A549 (cell line): ENCODE results near the gene IFT27. TPM values are rescaled to one million over a fixed set of nuclear protein-coding genes. Genes with fewer than 3 reads are reported as not detected.

Source experiments
- ATAC-seq, 2 experiments: fragments of 200-7000 bp in 1 of 2; fragments of >200 bp in 1 of 2; cut with Nextera tagmentation in 1 of 2; cut with Tn5 transposase in 1 of 2; 3 replicates each; pipeline versions ENCODE4 v1.8.0 to v1.9.1; 2018 to 2020; ENCODE audit warnings: mild to moderate bottlenecking in 1 of 2, moderate library complexity in 1 of 2
- CTCF ChIA-PET: fragments of 300-600 bp; sonication (Branson Sonifier 250); formaldehyde crosslinking; extraction: SDS; loops from one replicate; lab custom pipeline; 2021; ENCODE audit warnings: antibody characterized with exemption, inconsistent platforms; lab: Yijun Ruan, JAX
- POLR2A ChIA-PET: fragments of 350-600 bp; formaldehyde crosslinking; extraction: SDS; loops from one replicate; lab custom pipeline; 2021; ENCODE audit warnings: antibody characterized with exemption, inconsistent platforms; lab: Yijun Ruan, JAX
- DNase-seq, 2 experiments: peaks; one replicate each; pipeline versions ENCODE4 v3.0.0 to v3.0.0-alpha.2; 2011 to 2016; ENCODE audit warnings: low read depth in 1 of 2, low spot score in 1 of 2
- FAIRE-seq: peaks from 2 replicates; lab custom pipeline; 2011; peaks lifted over from hg19 to GRCh38; lab: Jason Lieb, UNC
- H3K27ac ChIP-seq, 2 experiments: fragments of >200 bp; sonication (Bioruptor Twin); formaldehyde crosslinking; 3 replicates each; pipeline ENCODE4 v1.5.1; 2016 to 2017
- H3K4me1 ChIP-seq: fragments of >200 bp; sonication (Bioruptor Twin); formaldehyde crosslinking; 3 replicates; pipeline ENCODE4 v1.6.1; 2016
- H3K4me2 ChIP-seq: fragments of >200 bp; sonication (Bioruptor Twin); formaldehyde crosslinking; 3 replicates; pipeline ENCODE4 v1.6.1; 2016
- H3K4me3 ChIP-seq: fragments of >200 bp; sonication (Bioruptor Twin); formaldehyde crosslinking; 3 replicates; pipeline ENCODE4 v1.5.1; 2016
- H3K9me3 ChIP-seq: fragments of >200 bp; sonication (Bioruptor Twin); formaldehyde crosslinking; 3 replicates; pipeline ENCODE4 v1.6.1; 2016
- BHLHE40 ChIP-seq: IDR thresholded peaks from 2 replicates; pipeline ENCODE4 v1.6.1; 2012; ENCODE audit warnings: low read depth, low read length, inconsistent platforms
- CBX2 ChIP-seq: fragments of 200-600 bp; sonication (generic); IDR thresholded peaks from 2 replicates; pipeline ENCODE4 v1.6.1; 2016; ENCODE audit warnings: low read depth, mild to moderate bottlenecking, borderline replicate concordance
- CHD4 ChIP-seq: fragments of 200-600 bp; sonication (generic); IDR thresholded peaks from 2 replicates; pipeline ENCODE4 v1.6.1; 2016; ENCODE audit warnings: antibody characterized with exemption, mild to moderate bottlenecking, borderline replicate concordance
- EP300 ChIP-seq, 2 experiments: fragments of >200 bp; sonication (Bioruptor Twin); formaldehyde crosslinking; IDR thresholded peaks; 2 replicates in 1 of 2; 3 replicates in 1 of 2; pipeline ENCODE4 v1.6.1; 2016 to 2017
- ESRRA ChIP-seq: fragments of 150-350 bp; IDR thresholded peaks from 2 replicates; pipeline ENCODE4 v1.6.1; 2014; ENCODE audit warnings: mild to moderate bottlenecking, low read length, borderline replicate concordance
- FOSB ChIP-seq: fragments of 250-450 bp; sonication (Bioruptor Pico); IDR thresholded peaks from 2 replicates; pipeline ENCODE4 v1.5.0; 2020; ENCODE audit warnings: mild to moderate bottlenecking, moderate library complexity
- FOSL2 ChIP-seq, 2 experiments: fragments of 450-650 bp in 1 of 2; fragments of >200 bp in 1 of 2; sonication (Bioruptor Twin) in 1 of 2; formaldehyde crosslinking; IDR thresholded peaks; 2 replicates each; pipeline versions ENCODE4 v1.5.0 to v1.6.1; 2016 to 2020; ENCODE audit warnings: mild to moderate bottlenecking in 1 of 2, moderate library complexity in 1 of 2
- GATA3 ChIP-seq: IDR thresholded peaks from 2 replicates; pipeline ENCODE4 v1.6.1; 2012; ENCODE audit warnings: borderline replicate concordance
- HMGXB4 ChIP-seq: fragments of 250-450 bp; sonication (Bioruptor Pico); IDR thresholded peaks from 2 replicates; pipeline ENCODE4 v1.5.0; 2021; ENCODE audit warnings: mild to moderate bottlenecking, moderate library complexity, borderline replicate concordance
- HOXB13 ChIP-seq: fragments of 250-450 bp; sonication (Bioruptor Pico); IDR thresholded peaks from 2 replicates; pipeline ENCODE4 v1.5.0; 2020; ENCODE audit warnings: low read depth, mild to moderate bottlenecking, moderate library complexity
- JUN ChIP-seq, 2 experiments: fragments of >200 bp; sonication (Bioruptor Twin); formaldehyde crosslinking; IDR thresholded peaks; 2 replicates in 1 of 2; 3 replicates in 1 of 2; pipeline ENCODE4 v1.6.1; 2016 to 2017
- JUNB ChIP-seq: fragments of >200 bp; sonication (Bioruptor Twin); formaldehyde crosslinking; IDR thresholded peaks from 2 replicates; pipeline ENCODE4 v1.6.1; 2016
- KDM1A ChIP-seq: fragments of 200-600 bp; sonication (generic); IDR thresholded peaks from 2 replicates; pipeline ENCODE4 v1.6.1; 2016; ENCODE audit warnings: low read depth, mild to moderate bottlenecking
- NR3C1 ChIP-seq: fragments of >200 bp; sonication (Bioruptor Twin); formaldehyde crosslinking; IDR thresholded peaks from 3 replicates; pipeline ENCODE4 v1.6.1; 2017
- PHF8 ChIP-seq: fragments of 200-600 bp; sonication (generic); IDR thresholded peaks from 2 replicates; pipeline ENCODE4 v1.6.1; 2016; ENCODE audit warnings: low read depth, mild to moderate bottlenecking, antibody characterized with exemption, moderate library complexity, borderline replicate concordance
- POLR2A ChIP-seq: IDR thresholded peaks from 2 replicates; pipeline ENCODE4 v1.6.1; 2012; ENCODE audit warnings: mild to moderate bottlenecking, low read length
- POLR2AphosphoS2 ChIP-seq: conservative IDR thresholded peaks from 2 replicates; pipeline ENCODE4 v1.6.1; 2012; ENCODE audit warnings: low read length, improper control_type of control experiment, inconsistent platforms
- RAD21 ChIP-seq, 2 experiments: fragments of >200 bp in 1 of 2; sonication (Bioruptor Twin) in 1 of 2; formaldehyde crosslinking in 1 of 2; IDR thresholded peaks in 1 of 2; conservative IDR thresholded peaks in 1 of 2; 2 replicates in 1 of 2; 3 replicates in 1 of 2; pipeline ENCODE4 v1.6.1; 2012 to 2018; ENCODE audit warnings: inconsistent platforms in 1 of 2
- RCOR1 ChIP-seq: fragments of 150-350 bp; IDR thresholded peaks from 2 replicates; pipeline ENCODE4 v1.6.1; 2014; ENCODE audit warnings: antibody characterized with exemption, low read length, low read depth
- RFX5 ChIP-seq: fragments of 450-650 bp; IDR thresholded peaks from 2 replicates; pipeline ENCODE4 v1.7.1; 2014; ENCODE audit warnings: antibody characterized with exemption, mild to moderate bottlenecking, moderate library complexity
- TFCP2L1 ChIP-seq: fragments of 250-450 bp; sonication (Bioruptor Pico); IDR thresholded peaks from 2 replicates; pipeline ENCODE4 v1.5.0; 2021; ENCODE audit warnings: mild to moderate bottlenecking
- TP53 ChIP-seq: fragments of 250-450 bp; sonication (Bioruptor Pico); IDR thresholded peaks from 2 replicates; pipeline ENCODE4 v1.5.0; 2021; ENCODE audit warnings: mild to moderate bottlenecking, moderate library complexity
- ZNF302 ChIP-seq: fragments of 250-450 bp; sonication (Bioruptor Pico); IDR thresholded peaks from 2 replicates; pipeline ENCODE4 v1.9.0; 2021; ENCODE audit warnings: inconsistent platforms, mild to moderate bottlenecking, moderate library complexity
- WGBS: methylation state at CpG from one replicate; pipeline ENCODE4 v1.1.6; 2017; ENCODE audit errors: missing lambda C conversion rate; 5-methylcytosine and 5-hydroxymethylcytosine counted together
- polyA plus RNA-seq, 4 experiments: library from polyadenylated mRNA; depleted of rRNA in 3 of 4; stranded (reverse); fragments of >200 nt; fragmentation: RNase III in 1 of 4; extraction: RNeasy Plus Mini Kit Qiagen cat#74134 plus additional on column Dnase treatment in 1 of 4; gene quantifications; 2 replicates in 3 of 4; 3 replicates in 1 of 4; pipeline ENCODE4 v1.2.3, GENCODE V29; 2011 to 2017
- TF ChIP-seq, protein P1 (sequence below): fragments of 250-450 bp; sonication (Bioruptor Pico); IDR thresholded peaks from 2 replicates; pipeline ENCODE4 v1.5.0; 2020; ENCODE audit warnings: low read depth, mild to moderate bottlenecking, moderate library complexity
- TF ChIP-seq, protein P2 (sequence below): fragments of >200 bp; sonication (Bioruptor Twin); formaldehyde crosslinking; IDR thresholded peaks from 2 replicates; pipeline ENCODE4 v1.6.1; 2016

Gene IFT27
- polyA plus RNA-seq, 2 of the 4 experiments (the other 2 are of a cell fraction), result 17.5 to 24.6 TPM

DNA sequence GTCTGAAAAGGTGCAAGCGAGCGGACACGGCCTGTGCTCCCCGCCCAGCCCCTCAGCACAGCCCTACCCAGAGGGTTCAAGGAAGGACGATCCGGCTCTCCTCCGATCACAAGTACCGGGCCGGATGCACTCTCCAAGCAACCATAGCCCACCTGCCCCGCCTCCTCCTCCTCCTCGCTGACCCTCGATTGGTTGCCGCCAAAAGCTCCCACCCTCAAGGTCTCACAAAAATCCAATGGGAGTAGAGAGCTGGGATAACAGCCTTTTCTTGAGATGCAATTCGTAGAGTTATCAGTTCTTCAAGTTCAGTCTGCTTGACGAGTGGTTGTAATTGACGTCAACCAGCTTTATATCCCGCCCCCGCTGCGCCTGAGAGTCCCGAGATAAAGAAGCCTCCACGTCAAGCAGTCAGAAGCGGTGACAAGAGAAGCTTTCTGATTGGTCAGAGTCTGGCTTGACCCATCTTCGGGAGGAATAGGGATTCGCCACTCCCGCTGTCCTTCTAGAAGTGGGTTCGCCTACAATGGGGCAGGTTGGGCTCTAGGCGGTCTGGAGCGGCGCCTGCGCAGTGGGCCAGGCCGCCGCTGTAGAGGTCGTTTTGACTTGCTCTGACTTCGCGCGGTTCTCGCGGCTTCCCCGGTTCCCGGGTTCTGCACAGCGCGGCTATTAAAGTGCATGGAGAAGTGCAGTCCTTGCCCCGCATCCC, at the start of gene IFT27 (continued):
- TF ChIP-seq FOSB (CRISPR knock-in tag), result no peak
- TF ChIP-seq CBX2, result no peak
- no peak for TF ChIP-seq TP53
- TF ChIP-seq JUNB, result no peak
- no peak for TF ChIP-seq FOSL2 (IDR thresholded peaks at IDR 0.05)
- TF ChIP-seq FOSL2 (CRISPR knock-in tag; IDR thresholded peaks at IDR 0.05), result no peak
- TF ChIP-seq RFX5, result no peak
- TF ChIP-seq, protein P1, sequence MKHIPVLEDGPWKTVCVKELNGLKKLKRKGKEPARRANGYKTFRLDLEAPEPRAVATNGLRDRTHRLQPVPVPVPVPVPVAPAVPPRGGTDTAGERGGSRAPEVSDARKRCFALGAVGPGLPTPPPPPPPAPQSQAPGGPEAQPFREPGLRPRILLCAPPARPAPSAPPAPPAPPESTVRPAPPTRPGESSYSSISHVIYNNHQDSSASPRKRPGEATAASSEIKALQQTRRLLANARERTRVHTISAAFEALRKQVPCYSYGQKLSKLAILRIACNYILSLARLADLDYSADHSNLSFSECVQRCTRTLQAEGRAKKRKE (CRISPR knock-in tag), result no peak
- TF ChIP-seq HOXB13 (CRISPR knock-in tag), result no peak
- no peak for TF ChIP-seq POLR2AphosphoS2
- no peak for TF ChIP-seq KDM1A
- no peak for TF ChIP-seq EP300 (IDR thresholded peaks at IDR 0.05)
- no peak for TF ChIP-seq RCOR1
- no peak for TF ChIP-seq PHF8
- TF ChIP-seq BHLHE40, result no peak
- TF ChIP-seq, all 56 proteins: peak for 7

DNA sequence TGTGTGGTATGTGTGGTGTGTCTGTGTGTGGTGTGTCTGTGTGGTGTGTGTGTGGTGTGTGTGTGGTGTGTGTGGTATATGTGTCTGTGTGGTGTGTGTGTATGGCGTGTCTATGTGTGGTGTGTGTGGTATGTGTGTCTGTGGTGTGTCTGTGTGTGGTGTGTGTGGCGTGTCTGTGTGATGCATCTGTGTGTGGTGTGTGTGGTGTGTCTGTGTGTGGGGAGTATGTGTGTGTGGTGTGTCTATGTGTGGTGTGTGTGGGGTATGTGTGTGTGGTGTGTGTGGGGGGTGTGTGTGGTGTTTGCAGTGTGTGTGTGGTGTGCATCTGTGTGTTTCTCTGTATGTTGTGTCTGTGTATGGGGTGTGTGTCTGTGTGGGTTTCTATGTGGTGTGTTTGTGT, 48.7 kb upstream of the IFT27 start:
- no peak overlapping the region for H3K4me2 ChIP-seq
- TF ChIP-seq ZNF302 (CRISPR knock-in tag), result no peak
- TF ChIP-seq RFX5, result no peak
- TF ChIP-seq BHLHE40, result no peak
- TF ChIP-seq CBX2, result no peak
- 86% methylated on average over 2 of the region's 2 CpGs for WGBS
- no peaks in the 10 kb centered on the region for H3K4me1 ChIP-seq
- DNase-seq (no peak), FAIRE-seq (no peak), ATAC-seq (no peak)
- POLR2A ChIA-PET, result no interaction called here
- CTCF ChIA-PET, result no interaction called here
- H3K4me3 ChIP-seq, result no peak overlapping the region
- H3K27ac ChIP-seq, result no peak overlapping the region
- H3K9me3 ChIP-seq, result no peaks in the 10 kb centered on the region

DNA sequence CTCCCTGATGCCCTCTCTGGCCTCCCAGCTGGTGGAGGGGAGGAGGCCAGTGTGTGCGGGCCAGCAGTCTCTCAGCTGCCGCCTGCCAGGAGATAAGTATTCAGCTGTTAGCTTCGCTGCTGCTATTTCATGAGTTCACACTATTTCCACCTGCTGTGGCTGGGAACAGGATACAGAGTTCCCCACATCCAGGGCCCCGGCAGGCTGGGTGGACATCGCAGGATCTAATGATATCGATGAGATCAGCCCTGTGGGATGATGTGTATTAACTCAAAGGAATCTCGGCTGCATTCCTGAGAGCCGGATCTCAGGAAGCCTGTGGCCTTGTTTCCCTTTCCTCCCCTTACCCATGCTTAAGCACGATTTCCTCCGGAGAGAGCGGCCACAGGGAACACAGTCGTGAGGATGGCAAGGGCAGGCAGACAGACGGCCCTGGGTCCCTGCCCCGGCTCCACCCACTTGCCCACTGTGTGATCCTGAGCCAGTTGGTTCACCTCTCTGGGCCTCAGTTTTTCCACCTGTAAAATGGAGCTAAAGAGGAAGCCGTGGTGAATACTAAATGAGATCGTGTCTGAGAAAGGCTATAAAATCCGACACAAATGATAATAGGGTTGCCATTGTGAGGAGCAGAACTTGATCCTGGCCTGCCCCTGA, 47.4 kb upstream of the IFT27 start:
- DNase-seq (no peak), FAIRE-seq (no peak), ATAC-seq (no peak)
- WGBS, result 55% methylated on average over 13 of the region's 17 CpGs
- H3K4me2 ChIP-seq, result no peak overlapping the region
- POLR2A ChIA-PET, result no interaction called here
- TF ChIP-seq POLR2A, result no peak
- no peak overlapping the region for H3K4me3 ChIP-seq
- H3K27ac ChIP-seq, result no peak overlapping the region
- CTCF ChIA-PET, result interaction anchor here (1.2 to 2.7 kb wide), 2 partner anchors 20 to 32 kb away, joined by 4 to 9 read pairs; no protein-coding TSS in a partner anchor
- H3K9me3 ChIP-seq, result no peaks in the 10 kb centered on the region
- no peaks in the 10 kb centered on the region for H3K4me1 ChIP-seq

DNA sequence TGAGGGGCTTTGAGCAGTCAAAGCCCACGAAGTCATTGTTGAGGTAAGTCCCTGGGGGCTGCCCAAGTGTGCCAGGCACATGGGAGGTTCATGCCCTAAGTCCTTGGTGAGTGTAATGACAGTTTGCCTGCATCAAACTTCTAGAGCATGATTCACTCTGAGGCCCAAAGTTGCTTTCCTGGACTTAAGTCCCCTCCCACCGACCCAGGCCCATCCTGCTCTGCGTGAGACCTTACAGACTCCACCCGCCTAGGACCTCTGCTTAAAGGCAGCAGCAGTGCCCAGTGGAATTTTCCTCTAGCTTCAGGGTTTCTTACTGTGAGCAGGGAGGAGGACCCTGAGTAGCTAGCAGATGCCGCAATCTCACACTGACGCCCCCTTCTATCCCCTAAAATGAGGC, 46.7 kb upstream of the IFT27 start:
- POLR2A ChIA-PET, result no interaction called here
- 56% methylated on average over 6 of the region's 6 CpGs for whole genome bisulfite sequencing
- CTCF ChIA-PET, result interaction anchor here (2.7 kb wide), 1 partner anchor 33 kb away, joined by 9 read pairs; no protein-coding TSS in a partner anchor
- no peaks in the 10 kb centered on the region for H3K9me3 ChIP-seq
- ATAC-seq, result no peak
- no peak for FAIRE-seq
- DNase-seq, result no peak
- no peaks in the 10 kb centered on the region for H3K4me1 ChIP-seq
- H3K4me3 ChIP-seq, result no peak overlapping the region
- no peak for TF ChIP-seq TP53
- no peak overlapping the region for H3K27ac ChIP-seq
- H3K4me2 ChIP-seq, result no peak overlapping the region

DNA sequence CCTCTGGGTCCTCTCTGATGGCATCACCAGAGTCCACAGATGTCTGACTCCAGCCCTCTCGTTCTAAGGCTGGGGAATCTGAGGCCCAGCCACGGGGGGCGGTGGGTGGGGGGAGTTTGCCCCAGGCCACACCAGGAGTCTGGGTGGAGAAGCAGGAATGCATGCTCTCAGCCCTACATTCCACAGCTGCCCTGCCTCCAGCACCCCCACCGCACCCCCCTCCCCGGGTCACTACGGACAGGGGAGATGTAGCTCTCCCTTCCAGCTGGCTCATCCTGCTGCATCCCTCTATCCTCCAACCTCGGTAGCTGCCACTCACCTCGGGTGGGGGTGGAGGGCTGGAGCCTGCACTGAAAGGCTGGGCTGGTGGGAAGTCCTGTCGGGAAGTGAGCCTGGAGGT, 43.2 kb upstream of the IFT27 start:
- H3K9me3 ChIP-seq, result no peaks in the 10 kb centered on the region
- ATAC-seq (no peak), FAIRE-seq (no peak), DNase-seq (no peak)
- WGBS, result 55% methylated on average over 2 of the region's 9 CpGs
- no peak overlapping the region for H3K4me2 ChIP-seq
- H3K4me1 ChIP-seq, result no peaks in the 10 kb centered on the region
- ChIA-PET CTCF (interaction anchor here (0.6 to 1.6 kb wide), 2 partner anchors 158 to 1020 kb away, joined by 3 to 5 read pairs; no protein-coding TSS in a partner anchor), POLR2A (no interaction called here)
- no peak overlapping the region for H3K4me3 ChIP-seq
- H3K27ac ChIP-seq, result no peak overlapping the region
- no peak for TF ChIP-seq RCOR1
- TF ChIP-seq ESRRA, result no peak
- no peak for TF ChIP-seq EP300 (IDR thresholded peaks at IDR 0.05)
- TF ChIP-seq TFCP2L1, result no peak
- TF ChIP-seq JUN (IDR thresholded peaks at IDR 0.05), result no peak
- no peak for TF ChIP-seq NR3C1
- TF ChIP-seq GATA3, result no peak
- TF ChIP-seq HOXB13 (CRISPR knock-in tag), result no peak
- no peak for TF ChIP-seq CHD4
- TF ChIP-seq, protein P2, sequence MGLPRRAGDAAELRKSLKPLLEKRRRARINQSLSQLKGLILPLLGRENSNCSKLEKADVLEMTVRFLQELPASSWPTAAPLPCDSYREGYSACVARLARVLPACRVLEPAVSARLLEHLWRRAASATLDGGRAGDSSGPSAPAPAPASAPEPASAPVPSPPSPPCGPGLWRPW, result no peak
- TF ChIP-seq HMGXB4 (CRISPR knock-in tag), result no peak
- no peak for TF ChIP-seq RAD21 (conservative IDR thresholded peaks at IDR 0.05 in 1 of 2, IDR thresholded peaks at IDR 0.05 in 1 of 2)
- TF ChIP-seq POLR2A, result no peak
